Ovary (tissue), 9 donors: ENCODE data around the gene MIA3. TPM values are rescaled to one million over a fixed set of nuclear protein-coding genes. Genes with fewer than 3 reads are reported as not detected.
"Not testable (repeated sequence)": the region's sequence is repeated elsewhere in the genome, so short reads cannot be mapped to it uniquely, and the experiment has no call there.

Source experiments
- DNase-seq, 5 donors: peaks; one replicate each; pipeline ENCODE4 v3.0.0-alpha.2; 2019 to 2020
- H3K27ac ChIP-seq, 2 donors: fragments of 200-600 bp; one replicate each; pipeline versions ENCODE4 v1.5.1 to v1.8.0; 2019 to 2022
- H3K27me3 ChIP-seq: fragments of 200-600 bp; one replicate; pipeline ENCODE4 v1.8.0; 2022
- H3K36me3 ChIP-seq: fragments of 200-600 bp; sonication (generic); one replicate; pipeline ENCODE4 v1.5.1; 2019
- H3K4me1 ChIP-seq: one replicate; pipeline ENCODE4 v1.8.1; 2013; ENCODE audit warnings: mild to moderate bottlenecking, moderate library complexity; ENCODE audit not compliant: insufficient read depth
- H3K4me3 ChIP-seq: fragments of 200-600 bp; sonication (generic); one replicate; pipeline ENCODE4 v1.5.1; 2017
- H3K9me3 ChIP-seq, 2 donors: fragments of 200-600 bp in 1 of 2; sonication (generic) in 1 of 2; one replicate each; pipeline versions ENCODE4 v1.5.1 to v1.8.1; 2013 to 2019; ENCODE audit warnings: mild to moderate bottlenecking in 1 of 2, moderate library complexity in 1 of 2
- CTCF ChIP-seq, 3 donors: fragments of 450-650 bp in 2 of 3; fragments of 200-600 bp in 1 of 3; IDR thresholded peaks; one replicate each; pipeline versions ENCODE4 v1.5.1 to v1.8.0; 2016 to 2022; ENCODE audit warnings: antibody characterized with exemption in 3 of 3, mild to moderate bottlenecking in 1 of 3
- EP300 ChIP-seq: sonication (generic); formaldehyde crosslinking; IDR thresholded peaks from one replicate; pipeline ENCODE4 v1.6.1; 2017; ENCODE audit warnings: antibody characterized with exemption
- POLR2A ChIP-seq: fragments of 450-650 bp; IDR thresholded peaks from one replicate; pipeline ENCODE4 v1.6.1; 2017; ENCODE audit warnings: antibody characterized with exemption, mild to moderate bottlenecking, moderate library complexity
- whole genome bisulfite sequencing, 3 donors: extraction: QIAGEN DNeasy Blood & Tissue Kit in 1 of 3; methylation state at CpG; one replicate each; pipeline versions ENCODE4 v1.1.5 to v1.1.7; 2013 to 2017; 5-methylcytosine and 5-hydroxymethylcytosine counted together
- intact Hi-C, 4 donors: fragments of 100-400 bp; cut with DNase I; formaldehyde crosslinking; loops; one replicate each; pipeline versions ENCODE4 v1.11.0 to v1.15.1; 2022 to 2023
- polyA plus RNA-seq, 2 donors: library from polyadenylated mRNA; stranded (reverse); fragments of 200-250 nt in 1 of 2; fragments of 350-450 nt in 1 of 2; fragmentation: Illumina TruSeq in 1 of 2; extraction: RNeasy Lipid Tissue Mini Kit (QIAGEN cat#74804) in 1 of 2; gene quantifications; one replicate each; pipeline ENCODE4 v1.2.3, GENCODE V29; 2013 to 2014
- total RNA-seq, 7 donors: library from RNA; depleted of rRNA in 2 of 7; stranded (reverse); fragments of >200 nt in 2 of 7; fragmentation: NEBNext Ultra II Directional in 3 of 7; extraction: Animal tissue kit (Norgen Biotek cat#: 25700) in 3 of 7; gene quantifications; one replicate each; pipeline versions ENCODE4 v1.1.0 to v1.2.4, GENCODE V29; 2016 to 2023
- donor health status: DM: no; HTN: no; CAD: no; lungs with moderate emphysema.
- donor health status: DM: no; HTN: no; CAD: no.
- donor health status: Bipolar disorder and iron deficiency.
- donor health status: DM: yes; HTN: yes; CAD: no.
- donor health status: DM: no; HTN: no; CAD: no.
- donor health status: DM: yes; HTN: yes; CAD: no.

MIA3 gene
- total and polyA plus RNA-seq, 9 donors = 31.9 to 64.0 (median 56.8) TPM

- Histone ChIP-seq H3K36me3 (no peaks in the 10 kb centered on the region), H3K4me1 (no peaks in the 10 kb centered on the region), H3K9me3 (no peaks in the 10 kb centered on the region), H3K4me3 (no peak overlapping the region), H3K27me3 (no peaks in the 10 kb centered on the region), H3K27ac (no peak overlapping the region)
- WGBS, 3 donors = 68 to 80% (median 69%) methylated on average over 1 of the region's 1 CpG
- TF ChIP-seq EP300 = no peak
- TF ChIP-seq CTCF (IDR thresholded peaks at IDR 0.05) = no peak
- no peak for TF ChIP-seq POLR2A
- DNase-seq = no peak
- intact Hi-C loops = no loop called here
These were observed 11.1 kb upstream of the MIA3 start for GRCh38 chr1:222606757-222607156.

GRCh38 chr1:222609111-222609510 is 8.8 kb upstream of the MIA3 start:
- H3K27ac ChIP-seq, H3K27me3 ChIP-seq, intact Hi-C loops, H3K36me3 ChIP-seq, H3K4me1 ChIP-seq, DNase-seq, H3K4me3 ChIP-seq, H3K9me3 ChIP-seq: not testable (repeated sequence)
- WGBS, 3 donors = 45 to 54% (median 49%) methylated on average over 1 of the region's 1 CpG

GRCh38 chr1:222610728-222611127 is 7.2 kb upstream of the MIA3 start:
- no peaks in the 10 kb centered on the region for H3K27me3 ChIP-seq
- 87 to 93% (median 93%) methylated on average over 2 of the region's 2 CpGs for WGBS, 3 donors
- H3K36me3 ChIP-seq = no peaks in the 10 kb centered on the region
- H3K4me3 ChIP-seq = no peak overlapping the region
- no peaks in the 10 kb centered on the region for H3K4me1 ChIP-seq
- H3K9me3 ChIP-seq = no peaks in the 10 kb centered on the region
- DNase-seq = no peak
- TF ChIP-seq POLR2A = no peak
- TF ChIP-seq CTCF (IDR thresholded peaks at IDR 0.05) = no peak
- TF ChIP-seq EP300 = no peak
- no peak overlapping the region for H3K27ac ChIP-seq
- intact Hi-C loops = no loop called here

- H3K27ac ChIP-seq = no peak overlapping the region
- WGBS, 3 donors = 67 to 79% (median 68%) methylated on average over 1 of the region's 1 CpG
- no peaks in the 10 kb centered on the region for H3K4me1 ChIP-seq
- no peak overlapping the region for H3K4me3 ChIP-seq
- no peaks in the 10 kb centered on the region for H3K27me3 ChIP-seq
- no peaks in the 10 kb centered on the region for H3K36me3 ChIP-seq
- no peak for DNase-seq
- no peaks in the 10 kb centered on the region for H3K9me3 ChIP-seq
- no peak for TF ChIP-seq POLR2A
- no peak for TF ChIP-seq EP300
- TF ChIP-seq CTCF (IDR thresholded peaks at IDR 0.05) = no peak
- intact Hi-C loops = no loop called here
These were observed 4.3 kb upstream of the MIA3 start for GRCh38 chr1:222613627-222614026.

GRCh38 chr1:222616525-222616924 is 1.4 kb upstream of the MIA3 start:
- peak in 3 of 5 donors; percentile 19 to 58 (median 25) for DNase-seq
- WGBS, 3 donors = 12 to 21% (median 13%) methylated on average over 5 of the region's 5 CpGs
- Histone ChIP-seq H3K27ac (peak overlapping the region in 1 of 2 donors; percentile 71), H3K9me3 (no peaks in the 10 kb centered on the region), H3K27me3 (no peaks in the 10 kb centered on the region), H3K4me1 (no peaks in the 10 kb centered on the region), H3K4me3 (no peak overlapping the region), H3K36me3 (no peaks in the 10 kb centered on the region)
- intact Hi-C loops = no loop called here
- no peak for TF ChIP-seq CTCF (IDR thresholded peaks at IDR 0.05)
- TF ChIP-seq EP300 = no peak
- no peak for TF ChIP-seq POLR2A
